HAP-1 (cell line): Measurements from ENCODE around the gene TNFSF10.

Source experiments
- DNase-seq, 2 experiments: peaks; one replicate each; pipeline ENCODE4 v3.0.0-alpha.2; 2016 to 2020; ENCODE audit warnings: low spot score in 2 of 2
- H3K27me3 ChIP-seq: fragments of 250-450 bp; sonication (Bioruptor Pico); 2 replicates; pipeline ENCODE4 v1.5.1; 2020; ENCODE audit warnings: low read depth, mild to moderate bottlenecking, moderate library complexity
- H3K36me3 ChIP-seq: fragments of 250-450 bp; sonication (Bioruptor Pico); replicated peaks from 2 replicates; pipeline ENCODE4 v1.5.1; 2020; ENCODE audit warnings: mild to moderate bottlenecking
- H3K4me1 ChIP-seq: fragments of 250-450 bp; sonication (Bioruptor Pico); 2 replicates; pipeline ENCODE4 v1.5.1; 2020; ENCODE audit warnings: mild to moderate bottlenecking
- H3K4me3 ChIP-seq: fragments of 250-450 bp; sonication (Bioruptor Pico); 2 replicates; pipeline ENCODE4 v1.5.1; 2020; ENCODE audit warnings: mild to moderate bottlenecking, moderate library complexity
- H3K9me3 ChIP-seq: fragments of 250-450 bp; sonication (Bioruptor Pico); 2 replicates; pipeline ENCODE4 v1.5.1; 2020; ENCODE audit warnings: mild to moderate bottlenecking, moderate library complexity
- in situ Hi-C: fragments of 300-500 bp; cut with MboI; formaldehyde crosslinking; loops from 3 replicates; pipeline ENCODE4 v1.14.3; 2020; ENCODE audit warnings: low sequenced_read_pairs, inconsistent platforms, mixed read lengths

The TNFSF10 gene

GRCh38 chr3:172553526-172554252 lies 30.5 kb upstream of the TNFSF10 start:
- Histone ChIP-seq H3K36me3 (no peaks in the 10 kb centered on the region), H3K9me3 (no peaks in the 10 kb centered on the region), H3K27me3 (no peaks in the 10 kb centered on the region), H3K4me3 (no peak overlapping the region), H3K4me1 (no peaks in the 10 kb centered on the region)
- no peak for DNase-seq
- in situ Hi-C loops = no loop called here

- no peaks in the 10 kb centered on the region for H3K4me1 ChIP-seq
- H3K9me3 ChIP-seq = no peaks in the 10 kb centered on the region
- H3K36me3 ChIP-seq = no peaks in the 10 kb centered on the region
- in situ Hi-C loops = no loop called here
- H3K4me3 ChIP-seq = no peak overlapping the region
- DNase-seq = no peak
- H3K27me3 ChIP-seq = no peaks in the 10 kb centered on the region
Measured at GRCh38 chr3:172552607-172553006, 29.4 kb upstream of the TNFSF10 start.

- H3K4me1 ChIP-seq = no peaks in the 10 kb centered on the region
- no peak for DNase-seq
- in situ Hi-C loops = no loop called here
- H3K9me3 ChIP-seq = no peaks in the 10 kb centered on the region
- H3K27me3 ChIP-seq = no peaks in the 10 kb centered on the region
- no peak overlapping the region for H3K4me3 ChIP-seq
- no peaks in the 10 kb centered on the region for H3K36me3 ChIP-seq
Measured at GRCh38 chr3:172551874-172552273, 28.6 kb upstream of the TNFSF10 start.

- in situ Hi-C loops = no loop called here
- DNase-seq = no peak
- Histone ChIP-seq H3K36me3 (no peaks in the 10 kb centered on the region), H3K9me3 (no peaks in the 10 kb centered on the region), H3K4me3 (no peak overlapping the region), H3K4me1 (no peaks in the 10 kb centered on the region), H3K27me3 (no peaks in the 10 kb centered on the region)
Measured at GRCh38 chr3:172550347-172550943, 27.2 kb upstream of the TNFSF10 start.

GRCh38 chr3:172549144-172549543 lies 25.9 kb upstream of the TNFSF10 start:
- H3K36me3 ChIP-seq = no peaks in the 10 kb centered on the region
- in situ Hi-C loops = no loop called here
- no peak for DNase-seq
- no peaks in the 10 kb centered on the region for H3K27me3 ChIP-seq
- no peaks in the 10 kb centered on the region for H3K4me1 ChIP-seq
- no peak overlapping the region for H3K4me3 ChIP-seq
- no peaks in the 10 kb centered on the region for H3K9me3 ChIP-seq

GRCh38 chr3:172546628-172547214 lies 23.5 kb upstream of the TNFSF10 start:
- no peaks in the 10 kb centered on the region for H3K27me3 ChIP-seq
- DNase-seq = no peak
- H3K4me1 ChIP-seq = no peaks in the 10 kb centered on the region
- no peaks in the 10 kb centered on the region for H3K36me3 ChIP-seq
- in situ Hi-C loops = no loop called here
- no peaks in the 10 kb centered on the region for H3K9me3 ChIP-seq
- H3K4me3 ChIP-seq = no peak overlapping the region

GRCh38 chr3:172546105-172546504 lies 22.9 kb upstream of the TNFSF10 start:
- DNase-seq = no peak
- no peak overlapping the region for H3K4me3 ChIP-seq
- no peaks in the 10 kb centered on the region for H3K9me3 ChIP-seq
- no peaks in the 10 kb centered on the region for H3K27me3 ChIP-seq
- H3K4me1 ChIP-seq = no peaks in the 10 kb centered on the region
- no peaks in the 10 kb centered on the region for H3K36me3 ChIP-seq
- in situ Hi-C loops = no loop called here

- no peaks in the 10 kb centered on the region for H3K9me3 ChIP-seq
- no peaks in the 10 kb centered on the region for H3K36me3 ChIP-seq
- no peaks in the 10 kb centered on the region for H3K27me3 ChIP-seq
- no peak overlapping the region for H3K4me3 ChIP-seq
- in situ Hi-C loops = no loop called here
- DNase-seq = no peak
- no peaks in the 10 kb centered on the region for H3K4me1 ChIP-seq
Measured at GRCh38 chr3:172544404-172544803, 21.2 kb upstream of the TNFSF10 start.

GRCh38 chr3:172543884-172544283 lies 20.7 kb upstream of the TNFSF10 start:
- DNase-seq = no peak
- Histone ChIP-seq H3K4me3 (no peak overlapping the region), H3K4me1 (no peaks in the 10 kb centered on the region), H3K27me3 (no peaks in the 10 kb centered on the region), H3K9me3 (no peaks in the 10 kb centered on the region), H3K36me3 (no peaks in the 10 kb centered on the region)
- in situ Hi-C loops = no loop called here

- in situ Hi-C loops = no loop called here
- H3K9me3 ChIP-seq = no peaks in the 10 kb centered on the region
- H3K27me3 ChIP-seq = no peaks in the 10 kb centered on the region
- H3K4me1 ChIP-seq = no peaks in the 10 kb centered on the region
- no peak overlapping the region for H3K4me3 ChIP-seq
- DNase-seq = no peak
- no peaks in the 10 kb centered on the region for H3K36me3 ChIP-seq
Measured at GRCh38 chr3:172543419-172543818, 20.2 kb upstream of the TNFSF10 start.

GRCh38 chr3:172542999-172543398 lies 19.8 kb upstream of the TNFSF10 start:
- DNase-seq = no peak
- H3K4me3 ChIP-seq = no peak overlapping the region

GRCh38 chr3:172541945-172542488 lies 18.8 kb upstream of the TNFSF10 start:
- H3K4me1 ChIP-seq = no peaks in the 10 kb centered on the region
- no peak overlapping the region for H3K4me3 ChIP-seq
- H3K9me3 ChIP-seq = no peaks in the 10 kb centered on the region
- DNase-seq = no peak
- no peaks in the 10 kb centered on the region for H3K36me3 ChIP-seq
- in situ Hi-C loops = no loop called here
- H3K27me3 ChIP-seq = no peaks in the 10 kb centered on the region

More at GRCh38 chr3:172542999-172543398, 19.8 kb upstream of the TNFSF10 start:
- Histone ChIP-seq H3K36me3 (no peaks in the 10 kb centered on the region), H3K9me3 (no peaks in the 10 kb centered on the region), H3K27me3 (no peaks in the 10 kb centered on the region), H3K4me1 (no peaks in the 10 kb centered on the region)
- in situ Hi-C loops = no loop called here

GRCh38 chr3:172540049-172540448 lies 16.8 kb upstream of the TNFSF10 start:
- H3K9me3 ChIP-seq = no peaks in the 10 kb centered on the region
- no peaks in the 10 kb centered on the region for H3K36me3 ChIP-seq
- in situ Hi-C loops = no loop called here
- H3K27me3 ChIP-seq = no peaks in the 10 kb centered on the region
- DNase-seq = no peak
- no peaks in the 10 kb centered on the region for H3K4me1 ChIP-seq
- H3K4me3 ChIP-seq = no peak overlapping the region

- DNase-seq = peak in 1 of 2 experiments; percentile 0
- Histone ChIP-seq H3K36me3 (no peaks in the 10 kb centered on the region), H3K4me1 (no peaks in the 10 kb centered on the region), H3K27me3 (no peaks in the 10 kb centered on the region), H3K4me3 (no peak overlapping the region), H3K9me3 (no peaks in the 10 kb centered on the region)
- in situ Hi-C loops = no loop called here
Measured at GRCh38 chr3:172539273-172539672, 16.0 kb upstream of the TNFSF10 start.
